Effector memory CD4-positive, alpha-beta T cell (primary cell): ENCODE results near the gene RIMS4.

Experiments
- DNase-seq, 3 donors: peaks; one replicate each; pipeline ENCODE4 v3.0.0-alpha.2; 2020
- H3K27ac ChIP-seq: 2 replicates; pipeline ENCODE4 v1.7.0; 2013; ENCODE audit warnings: mild to moderate bottlenecking, low read length, moderate library complexity; ENCODE audit not compliant: insufficient read depth, poor library complexity, severe bottlenecking
- H3K27me3 ChIP-seq: replicated peaks from 2 replicates; pipeline ENCODE4 v1.7.0; 2013; ENCODE audit warnings: mild to moderate bottlenecking, low read length; ENCODE audit not compliant: insufficient read depth, control insufficient read depth, poor library complexity, severe bottlenecking
- H3K36me3 ChIP-seq: 2 replicates; pipeline ENCODE4 v1.7.0; 2013; ENCODE audit warnings: mild to moderate bottlenecking, low read length, moderate library complexity; ENCODE audit not compliant: control insufficient read depth, insufficient read depth
- H3K4me1 ChIP-seq: 2 replicates; pipeline ENCODE4 v1.7.0; 2013; ENCODE audit warnings: low read length, mild to moderate bottlenecking; ENCODE audit not compliant: control insufficient read depth, insufficient read depth, poor library complexity, severe bottlenecking
- H3K4me3 ChIP-seq: 2 replicates; pipeline ENCODE4 v1.7.0; 2013; ENCODE audit warnings: low read length, low read depth, mild to moderate bottlenecking; ENCODE audit not compliant: insufficient read depth, poor library complexity, severe bottlenecking
- H3K9me3 ChIP-seq: 2 replicates; pipeline ENCODE4 v1.7.0; 2013; ENCODE audit warnings: mild to moderate bottlenecking, low read length, moderate library complexity; ENCODE audit not compliant: control insufficient read depth

Gene RIMS4

GRCh38 chr20:44737116-44737515 is 73.2 kb downstream of the RIMS4 start:
- H3K4me3 ChIP-seq: no peak overlapping the region

DNA sequence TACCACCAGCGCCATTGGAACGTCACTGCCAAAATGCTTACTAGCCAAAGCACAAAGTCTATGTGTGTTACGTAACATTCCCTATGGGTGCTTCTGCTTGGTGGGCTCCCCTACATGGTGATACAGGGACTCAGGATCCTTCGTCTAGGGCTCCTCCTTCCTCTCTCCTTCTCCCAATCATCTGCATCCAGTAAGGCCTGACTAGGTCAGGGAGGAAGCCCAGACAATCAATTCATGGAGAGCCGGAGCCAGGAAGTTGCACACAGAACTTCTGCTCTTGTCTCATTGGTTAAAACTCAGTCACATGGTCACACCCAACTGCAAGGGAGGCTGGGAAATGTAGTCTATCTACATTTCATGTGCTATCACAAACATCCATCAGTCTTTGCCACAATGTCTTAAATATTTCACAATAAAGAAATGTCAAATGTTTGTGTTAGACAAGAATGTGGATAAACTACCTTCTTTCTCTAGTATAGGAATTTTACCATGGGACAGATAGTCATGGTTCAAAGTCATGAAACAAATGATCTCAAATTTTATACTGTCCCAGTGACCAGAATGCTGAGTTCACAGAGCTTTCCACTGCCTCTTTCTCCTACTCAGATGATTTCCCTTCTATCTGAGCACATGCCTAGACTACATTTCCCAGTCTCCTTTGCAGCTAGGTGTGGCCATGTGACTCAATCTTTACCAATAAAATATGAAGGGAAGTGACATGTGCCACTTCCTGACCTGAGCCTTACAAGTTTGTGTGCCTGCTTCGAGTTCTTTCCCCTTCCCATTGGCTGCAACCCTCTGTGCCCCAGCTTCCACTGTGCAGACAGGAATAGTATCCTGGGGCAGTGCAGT is 74.0 kb downstream of the RIMS4 start:
- no peak overlapping the region for H3K27ac ChIP-seq
- DNase-seq: no peak

More at GRCh38 chr20:44737116-44737515, 73.2 kb downstream of the RIMS4 start:
- Histone ChIP-seq H3K36me3 (no peaks in the 10 kb centered on the region), H3K9me3 (no peaks in the 10 kb centered on the region), H3K27me3 (no peaks in the 10 kb centered on the region), H3K4me1 (no peaks in the 10 kb centered on the region), H3K27ac (no peak overlapping the region)
- DNase-seq: no peak

GRCh38 chr20:44735816-44736169 is 74.6 kb downstream of the RIMS4 start:
- Histone ChIP-seq H3K4me3 (no peak overlapping the region), H3K27ac (no peak overlapping the region)
- DNase-seq: no peak

More for the DNA sequence above, 74.0 kb downstream of the RIMS4 start:
- Histone ChIP-seq H3K4me1 (no peaks in the 10 kb centered on the region), H3K36me3 (no peaks in the 10 kb centered on the region), H3K27me3 (no peaks in the 10 kb centered on the region), H3K4me3 (no peak overlapping the region), H3K9me3 (no peaks in the 10 kb centered on the region)

GRCh38 chr20:44734938-44735337 is 75.4 kb downstream of the RIMS4 start:
- H3K4me3 ChIP-seq: no peak overlapping the region
- H3K4me1 ChIP-seq: no peaks in the 10 kb centered on the region
- H3K27ac ChIP-seq: no peak overlapping the region
- H3K36me3 ChIP-seq: no peaks in the 10 kb centered on the region
- no peaks in the 10 kb centered on the region for H3K27me3 ChIP-seq
- H3K9me3 ChIP-seq: no peaks in the 10 kb centered on the region
- no peak for DNase-seq

More at GRCh38 chr20:44735816-44736169, 74.6 kb downstream of the RIMS4 start:
- Histone ChIP-seq H3K27me3 (no peaks in the 10 kb centered on the region), H3K9me3 (no peaks in the 10 kb centered on the region), H3K36me3 (no peaks in the 10 kb centered on the region), H3K4me1 (no peaks in the 10 kb centered on the region)

- no peaks in the 10 kb centered on the region for H3K9me3 ChIP-seq
- no peaks in the 10 kb centered on the region for H3K36me3 ChIP-seq
- H3K4me3 ChIP-seq: no peak overlapping the region
- no peaks in the 10 kb centered on the region for H3K27me3 ChIP-seq
- no peaks in the 10 kb centered on the region for H3K4me1 ChIP-seq
- H3K27ac ChIP-seq: no peak overlapping the region
- DNase-seq: peak; percentile 19 to 24 (median 20)
These were observed 76.8 kb downstream of the RIMS4 start for GRCh38 chr20:44733341-44734069.

GRCh38 chr20:44732327-44732726 is 78.0 kb downstream of the RIMS4 start:
- no peak overlapping the region for H3K4me3 ChIP-seq
- H3K9me3 ChIP-seq: no peaks in the 10 kb centered on the region
- no peaks in the 10 kb centered on the region for H3K36me3 ChIP-seq
- no peaks in the 10 kb centered on the region for H3K4me1 ChIP-seq
- DNase-seq: no peak
- no peaks in the 10 kb centered on the region for H3K27me3 ChIP-seq
- H3K27ac ChIP-seq: no peak overlapping the region

GRCh38 chr20:44731657-44732056 is 78.7 kb downstream of the RIMS4 start:
- no peak for DNase-seq
- Histone ChIP-seq H3K4me3 (no peak overlapping the region), H3K27me3 (no peaks in the 10 kb centered on the region), H3K4me1 (no peaks in the 10 kb centered on the region), H3K27ac (no peak overlapping the region), H3K36me3 (no peaks in the 10 kb centered on the region), H3K9me3 (no peaks in the 10 kb centered on the region)

GRCh38 chr20:44730441-44730840 is 79.9 kb downstream of the RIMS4 start:
- H3K36me3 ChIP-seq: no peaks in the 10 kb centered on the region
- H3K27me3 ChIP-seq: no peaks in the 10 kb centered on the region
- H3K4me1 ChIP-seq: no peaks in the 10 kb centered on the region
- no peak overlapping the region for H3K4me3 ChIP-seq
- no peak overlapping the region for H3K27ac ChIP-seq
- no peak for DNase-seq
- no peaks in the 10 kb centered on the region for H3K9me3 ChIP-seq

- Histone ChIP-seq H3K9me3 (no peaks in the 10 kb centered on the region), H3K27me3 (no peaks in the 10 kb centered on the region), H3K4me1 (no peaks in the 10 kb centered on the region), H3K4me3 (no peak overlapping the region), H3K27ac (no peak overlapping the region), H3K36me3 (no peaks in the 10 kb centered on the region)
- no peak for DNase-seq
These were observed 81.4 kb downstream of the RIMS4 start for GRCh38 chr20:44728801-44729443.

DNA sequence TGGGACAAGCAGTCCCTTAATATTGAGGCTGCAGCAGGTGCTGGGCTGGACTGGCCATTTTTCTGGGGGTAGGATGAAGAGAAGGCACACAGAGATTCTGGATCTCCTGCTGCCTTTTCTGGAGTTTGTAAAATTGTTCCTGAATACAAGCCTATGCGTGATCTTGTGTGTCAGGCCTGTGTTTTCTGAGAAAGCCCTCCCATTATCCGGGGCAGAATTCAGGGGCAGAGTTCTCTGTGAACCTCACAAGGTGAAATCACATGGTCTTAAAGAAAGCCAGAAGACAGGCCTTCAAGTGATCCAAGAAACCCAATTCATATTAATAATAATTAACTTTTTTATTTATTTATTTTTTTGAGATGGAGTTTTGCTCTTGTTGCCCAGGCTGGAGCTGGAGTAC is 82.7 kb downstream of the RIMS4 start:
- Histone ChIP-seq H3K27me3 (no peaks in the 10 kb centered on the region), H3K4me3 (no peak overlapping the region), H3K4me1 (no peaks in the 10 kb centered on the region), H3K9me3 (no peaks in the 10 kb centered on the region), H3K36me3 (no peaks in the 10 kb centered on the region), H3K27ac (no peak overlapping the region)
- DNase-seq: no peak
